ENCODE measurements around the gene APOC1. TPM values are rescaled to one million over a fixed set of nuclear protein-coding genes. Genes with fewer than 3 reads are reported as not detected.
A peak's percentile ranks its signal among the peaks of the same experiment; 100 is the strongest.

The APOC1 gene
- total RNA-seq, 1 donor from 2014 or later = 16.1 TPM

- TF ChIP-seq CTCF (IDR thresholded peaks at IDR 0.05) (peak; percentile 25), EZH2phosphoT487 (IDR thresholded peaks at IDR 0.05) (no peak), EZH2 (IDR thresholded peaks at IDR 0.05) (no peak)
- DNase-seq (ENCODE audit: low spot score) = peak; percentile 100
- Mint-ChIP-seq H3K27me3 (ENCODE audit: insufficient read depth, low read depth) (peaks cover 3% of the 10 kb centered on the region), H3K9me3 (no peaks in the 10 kb centered on the region), H3K4me3 (peak within 1 kb of the TSS; percentile 97), H3K27ac (peak within 1 kb of the TSS; percentile 51), H3K36me3 (peaks cover 31% of the 10 kb centered on the region), H3K4me1 (peaks cover 24% of the 10 kb centered on the region)
- Histone ChIP-seq H3K4me3 (peak within 1 kb of the TSS; percentile 99), H3K79me2 (ENCODE audit: low read depth) (peaks cover 29% of the 10 kb centered on the region), H2AFZ (replicated peaks) (peak within 1 kb of the TSS; percentile 30), H3K9ac (peak within 1 kb of the TSS; percentile 89), H3K27ac (peak within 1 kb of the TSS; percentile 76), H3K9me3 (ENCODE audit: low read depth) (no peaks in the 10 kb centered on the region), H4K20me1 (ENCODE audit: low read depth) (peaks cover 15% of the 10 kb centered on the region), H3K4me1 (peaks cover 8% of the 10 kb centered on the region), H3K36me3 (no peaks in the 10 kb centered on the region), H3K4me2 (peak within 1 kb of the TSS; percentile 97), H3F3A (ENCODE audit: low read depth) (peaks cover 24% of the 10 kb centered on the region), H3K27me3 (no peaks in the 10 kb centered on the region)
Measured at GRCh38 chr19:44891016-44891882, 23.2 kb upstream of the APOC1 start, which contains the start of gene TOMM40. TOMM40 (plus strand) TSS chr19:44891254; CDS start chr19:44891416, 162 bp downstream.

- no peak overlapping the region for H3K4me3 ChIP-seq
- peaks cover 25% of the 10 kb centered on the region for H3K36me3 Mint-ChIP-seq
- no peak overlapping the region for H3K4me2 ChIP-seq
Measured at GRCh38 chr19:44892932-44893331, 21.5 kb upstream of the APOC1 start.

GRCh38 chr19:44893332-44894051 lies 20.9 kb upstream of the APOC1 start:
- Histone ChIP-seq H3K9ac (no peak overlapping the region), H3K79me2 (ENCODE audit: low read depth) (peaks cover 29% of the 10 kb centered on the region)
- H3K36me3 Mint-ChIP-seq = peaks cover 29% of the 10 kb centered on the region

More at GRCh38 chr19:44892932-44893331, 21.5 kb upstream of the APOC1 start:
- peak overlapping the region; percentile 97 for H3K4me3 Mint-ChIP-seq
- H3K27ac Mint-ChIP-seq = peak overlapping the region; percentile 37
- TF ChIP-seq EZH2phosphoT487 (IDR thresholded peaks at IDR 0.05) (no peak), EZH2 (IDR thresholded peaks at IDR 0.05) (no peak), CTCF (IDR thresholded peaks at IDR 0.05) (no peak)
- no peak for DNase-seq (ENCODE audit: low spot score)
- no peak overlapping the region for H2AFZ ChIP-seq (replicated peaks)
- peaks cover 6% of the 10 kb centered on the region for H3K27me3 Mint-ChIP-seq (ENCODE audit: insufficient read depth, low read depth)
- H3K79me2 ChIP-seq (ENCODE audit: low read depth) = peaks cover 29% of the 10 kb centered on the region
- no peaks in the 10 kb centered on the region for H3K9me3 Mint-ChIP-seq
- no peaks in the 10 kb centered on the region for H3K9me3 ChIP-seq (ENCODE audit: low read depth)
- H3K27me3 ChIP-seq = no peaks in the 10 kb centered on the region
- H3F3A ChIP-seq (ENCODE audit: low read depth) = peaks cover 24% of the 10 kb centered on the region
- H3K36me3 ChIP-seq = no peaks in the 10 kb centered on the region
- H3K9ac ChIP-seq = no peak overlapping the region
- peaks cover 24% of the 10 kb centered on the region for H3K4me1 Mint-ChIP-seq
- H4K20me1 ChIP-seq (ENCODE audit: low read depth) = peaks cover 20% of the 10 kb centered on the region
- no peak overlapping the region for H3K27ac ChIP-seq
- H3K4me1 ChIP-seq = peaks cover 8% of the 10 kb centered on the region

More at GRCh38 chr19:44893332-44894051, 20.9 kb upstream of the APOC1 start:
- TF ChIP-seq EZH2phosphoT487 (IDR thresholded peaks at IDR 0.05) (no peak), EZH2 (IDR thresholded peaks at IDR 0.05) (no peak), CTCF (IDR thresholded peaks at IDR 0.05) (no peak)
- Histone ChIP-seq H4K20me1 (ENCODE audit: low read depth) (peaks cover 20% of the 10 kb centered on the region), H3F3A (ENCODE audit: low read depth) (peaks cover 24% of the 10 kb centered on the region), H3K4me1 (peaks cover 8% of the 10 kb centered on the region), H3K4me2 (no peak overlapping the region), H3K36me3 (no peaks in the 10 kb centered on the region), H2AFZ (replicated peaks) (no peak overlapping the region), H3K27me3 (no peaks in the 10 kb centered on the region), H3K4me3 (no peak overlapping the region), H3K27ac (no peak overlapping the region), H3K9me3 (ENCODE audit: low read depth) (no peaks in the 10 kb centered on the region)
- peaks cover 24% of the 10 kb centered on the region for H3K4me1 Mint-ChIP-seq
- no peaks in the 10 kb centered on the region for H3K9me3 Mint-ChIP-seq
- DNase-seq (ENCODE audit: low spot score) = no peak
- peak overlapping the region; percentile 37 for H3K27ac Mint-ChIP-seq
- H3K4me3 Mint-ChIP-seq = peak overlapping the region; percentile 97
- peaks cover 6% of the 10 kb centered on the region for H3K27me3 Mint-ChIP-seq (ENCODE audit: insufficient read depth, low read depth)
